GM08714 (cell line): ENCODE measurements around the gene BOLA2B.
"Not testable (repeated sequence)": the region's sequence is repeated elsewhere in the genome, so short reads cannot be mapped to it uniquely, and the experiment has no call there.

Experiments used
- H3K4me3 ChIP-seq: fragments of 200-500 bp; sonication (Bioruptor generic); 2 replicates; pipeline ENCODE4 v1.5.1; 2014; ENCODE audit warnings: mild to moderate bottlenecking, low read length, inconsistent platforms
- ZNF274 ChIP-seq: IDR thresholded peaks from 2 replicates; pipeline ENCODE4 v1.6.1; 2012; ENCODE audit warnings: mild to moderate bottlenecking, low read depth, low read length

Gene BOLA2B

GRCh38 chr16:30193615-30194014 lies at the start of gene BOLA2B, which contains the start of gene SLX1A:
BOLA2B (minus strand) TSS chr16:30193666; CDS start chr16:30193595, 71 bp downstream.
SLX1A (plus strand) TSS chr16:30193875; CDS start chr16:30194085, 210 bp downstream.
- H3K4me3 ChIP-seq: peak within 1 kb of the TSS; percentile 39; the same call in 1 of the 2 replicates

GRCh38 chr16:30217082-30217481 lies 23.6 kb upstream of the BOLA2B start:
- not testable (repeated sequence) for H3K4me3 ChIP-seq

- H3K4me3 ChIP-seq: not testable (repeated sequence)
Measured at GRCh38 chr16:30211414-30211813, 17.9 kb upstream of the BOLA2B start.

- not testable (repeated sequence) for H3K4me3 ChIP-seq
Measured at GRCh38 chr16:30209032-30209431, 15.6 kb upstream of the BOLA2B start.

GRCh38 chr16:30207063-30207704 lies 13.7 kb upstream of the BOLA2B start:
- not testable (repeated sequence) for H3K4me3 ChIP-seq

GRCh38 chr16:30206252-30206651 lies 12.8 kb upstream of the BOLA2B start:
- not testable (repeated sequence) for H3K4me3 ChIP-seq

GRCh38 chr16:30205541-30206236 lies 12.2 kb upstream of the BOLA2B start:
- not testable (repeated sequence) for H3K4me3 ChIP-seq

GRCh38 chr16:30199608-30200343 lies 6.3 kb upstream of the BOLA2B start:
- not testable (repeated sequence) for H3K4me3 ChIP-seq

- H3K4me3 ChIP-seq: not testable (repeated sequence)
Measured at GRCh38 chr16:30199049-30199448, 5.6 kb upstream of the BOLA2B start, which contains the start of gene SULT1A3. SULT1A3 (plus strand) TSS chr16:30199255; CDS start chr16:30200729, 1,474 bp downstream.

GRCh38 chr16:30197001-30197400 lies 3.5 kb upstream of the BOLA2B start:
- not testable (repeated sequence) for H3K4me3 ChIP-seq

GRCh38 chr16:30194172-30194925 lies 883 bp upstream of the BOLA2B start:
- peak overlapping the region; percentile 39; the same call in 1 of the 2 replicates for H3K4me3 ChIP-seq

- H3K4me3 ChIP-seq: not testable (repeated sequence)
Measured at GRCh38 chr16:30193098-30193497, 368 bp downstream of the BOLA2B start.

GRCh38 chr16:30191158-30191557 lies 2.3 kb downstream of the BOLA2B start:
- not testable (repeated sequence) for H3K4me3 ChIP-seq

GRCh38 chr16:30187971-30188561 lies 5.4 kb downstream of the BOLA2B start:
- TF ChIP-seq ZNF274: no peak
- no peak overlapping the region for H3K4me3 ChIP-seq

- no peak for TF ChIP-seq ZNF274
- H3K4me3 ChIP-seq: no peak overlapping the region; the same call in 1 of the 2 replicates
Measured at GRCh38 chr16:30187556-30187865, 6.0 kb downstream of the BOLA2B start.
